GM23338 (cell line): Measurements from ENCODE around the gene LSM5. TPM values are rescaled to one million over a fixed set of nuclear protein-coding genes. Genes with fewer than 3 reads are reported as not detected.
A peak's percentile ranks its signal among the peaks of the same experiment; 100 is the strongest.

ENCODE experiments used
- ATAC-seq: fragments of 200-7000 bp; cut with Tn5 transposase; 3 replicates; pipeline ENCODE4 v1.9.1; 2020
- DNase-seq: peaks from one replicate; pipeline ENCODE4 v3.0.0-alpha.2; 2015; ENCODE audit warnings: low spot score
- H2AFZ ChIP-seq: fragments of 200-600 bp; sonication (generic); 2 replicates; pipeline ENCODE4 v1.8.0; 2016; ENCODE audit warnings: antibody characterized with exemption, mild to moderate bottlenecking, moderate library complexity
- H3F3A ChIP-seq: fragments of 200-600 bp; sonication (generic); replicated peaks from 2 replicates; pipeline ENCODE4 v1.8.0; 2017; ENCODE audit warnings: antibody characterized with exemption, mixed run types, low read depth
- H3K27ac ChIP-seq: fragments of 200-600 bp; sonication (generic); 2 replicates; pipeline ENCODE4 v1.6.1; 2016; ENCODE audit warnings: low read depth
- H3K27me3 ChIP-seq: fragments of 200-600 bp; sonication (generic); 2 replicates; pipeline ENCODE4 v1.8.0; 2016; ENCODE audit warnings: mild to moderate bottlenecking, mixed run types, moderate library complexity; ENCODE audit not compliant: insufficient read depth
- H3K36me3 ChIP-seq: fragments of 200-600 bp; sonication (generic); 2 replicates; pipeline ENCODE4 v1.8.0; 2016; ENCODE audit warnings: mild to moderate bottlenecking; ENCODE audit not compliant: insufficient read depth
- H3K4me1 ChIP-seq: fragments of 200-600 bp; sonication (generic); 2 replicates; pipeline ENCODE4 v1.8.0; 2016; ENCODE audit warnings: mild to moderate bottlenecking, moderate library complexity; ENCODE audit not compliant: insufficient read depth
- H3K4me2 ChIP-seq: fragments of 200-600 bp; sonication (generic); 2 replicates; pipeline ENCODE4 v1.7.1; 2017; ENCODE audit warnings: mixed run types
- H3K4me3 ChIP-seq: fragments of 200-600 bp; sonication (generic); 2 replicates; pipeline ENCODE4 v1.6.1; 2016; ENCODE audit warnings: mixed run types
- H3K79me2 ChIP-seq: fragments of 200-600 bp; sonication (generic); replicated peaks from 2 replicates; pipeline ENCODE4 v1.8.0; 2017; ENCODE audit warnings: mild to moderate bottlenecking; ENCODE audit not compliant: insufficient read depth
- H3K9me2 ChIP-seq: fragments of 200-600 bp; sonication (generic); 2 replicates; pipeline ENCODE4 v1.8.0; 2017; ENCODE audit not compliant: insufficient read depth
- H4K20me1 ChIP-seq: fragments of 200-600 bp; sonication (generic); replicated peaks from 2 replicates; pipeline ENCODE4 v1.8.0; 2017; ENCODE audit warnings: mild to moderate bottlenecking; ENCODE audit not compliant: insufficient read depth
- H3K27ac Mint-ChIP-seq: 2 replicates; pipeline ENCODE4 v1.8.0; 2020; ENCODE audit warnings: inconsistent platforms, mild to moderate bottlenecking, moderate library complexity, mixed read lengths
- H3K27me3 Mint-ChIP-seq: 3 replicates; pipeline ENCODE4 v1.8.0; 2022; ENCODE audit warnings: low read depth, mild to moderate bottlenecking, moderate library complexity, mixed read lengths, inconsistent platforms; ENCODE audit not compliant: insufficient read depth, poor library complexity
- H3K36me3 Mint-ChIP-seq: 3 replicates; pipeline ENCODE4 v1.8.0; 2021; ENCODE audit warnings: low read depth, mild to moderate bottlenecking, inconsistent platforms, moderate library complexity, mixed read lengths
- H3K4me1 Mint-ChIP-seq: 3 replicates; pipeline ENCODE4 v1.8.0; 2020; ENCODE audit warnings: mild to moderate bottlenecking, inconsistent platforms, mixed read lengths
- H3K4me3 Mint-ChIP-seq: 3 replicates; pipeline ENCODE4 v1.8.0; 2021; ENCODE audit warnings: moderate library complexity, mild to moderate bottlenecking, inconsistent platforms, mixed read lengths
- H3K9me3 Mint-ChIP-seq: 3 replicates; pipeline ENCODE4 v1.8.0; 2020; ENCODE audit warnings: moderate library complexity, mild to moderate bottlenecking, inconsistent platforms, mixed read lengths
- CTCF ChIP-seq, 2 experiments: fragments of 200-600 bp in 1 of 2; sonication (generic) in 1 of 2; conservative IDR thresholded peaks; 2 replicates each; pipeline versions ENCODE4 v1.5.1 to v1.6.1; 2016 to 2017; ENCODE audit warnings: antibody characterized with exemption in 2 of 2, low read depth in 2 of 2, mild to moderate bottlenecking in 2 of 2, moderate library complexity in 1 of 2
- EZH2 ChIP-seq: fragments of 200-600 bp; sonication (generic); IDR thresholded peaks from one replicate; pipeline ENCODE4 v1.8.0; 2017; ENCODE audit warnings: antibody characterized with exemption, mild to moderate bottlenecking, low read depth; ENCODE audit not compliant: unreplicated experiment
- EZH2phosphoT487 ChIP-seq: fragments of 200-600 bp; sonication (generic); IDR thresholded peaks from one replicate; pipeline ENCODE4 v1.8.1; 2018; ENCODE audit warnings: antibody characterized with exemption; ENCODE audit not compliant: unreplicated experiment
- NANOG ChIP-seq: IDR thresholded peaks from 2 replicates; pipeline ENCODE4 v1.6.1; 2016; ENCODE audit warnings: antibody characterized with exemption, borderline replicate concordance
- POLR2AphosphoS5 ChIP-seq: IDR thresholded peaks from 2 replicates; pipeline ENCODE4 v1.6.1; 2016; ENCODE audit warnings: antibody characterized with exemption, low read depth
- REST ChIP-seq: IDR thresholded peaks from one replicate; pipeline ENCODE4 v1.6.1; 2018; ENCODE audit warnings: antibody characterized with exemption; ENCODE audit not compliant: unreplicated experiment
- STAT1 ChIP-seq: IDR thresholded peaks from one replicate; pipeline ENCODE4 v1.6.1; 2016; ENCODE audit warnings: antibody characterized with exemption; ENCODE audit not compliant: unreplicated experiment
- ZNF114 ChIP-seq: fragments of 250-450 bp; sonication (Bioruptor Pico); IDR thresholded peaks from 2 replicates; pipeline ENCODE4 v1.5.0; 2020; ENCODE audit warnings: mild to moderate bottlenecking, moderate library complexity
- ZNF331 ChIP-seq: fragments of 250-450 bp; sonication (Bioruptor Pico); IDR thresholded peaks from 2 replicates; pipeline ENCODE4 v1.5.0; 2020; ENCODE audit warnings: low read depth, mild to moderate bottlenecking, moderate library complexity
- polyA plus RNA-seq: library from polyadenylated mRNA; unstranded; fragments of >200 nt; fragmentation: Nextera tagmentation; extraction: Ambion mirVana; gene quantifications from 2 replicates; pipeline ENCODE4 v1.2.1, GENCODE V29; 2016
- total RNA-seq: library from RNA; depleted of rRNA; stranded (reverse); fragments of >200 nt; shearing (Covaris generic); gene quantifications from 2 replicates; pipeline ENCODE4 v1.2.3, GENCODE V29; 2014
- TF ChIP-seq, protein P1 (sequence below): fragments of 250-450 bp; sonication (Bioruptor Pico); IDR thresholded peaks from 2 replicates; pipeline ENCODE4 v1.5.0; 2020; ENCODE audit warnings: mild to moderate bottlenecking, moderate library complexity

The LSM5 gene
- total and polyA plus RNA-seq, 2 experiments from 2014 or later, result 56.6 to 469 TPM

DNA sequence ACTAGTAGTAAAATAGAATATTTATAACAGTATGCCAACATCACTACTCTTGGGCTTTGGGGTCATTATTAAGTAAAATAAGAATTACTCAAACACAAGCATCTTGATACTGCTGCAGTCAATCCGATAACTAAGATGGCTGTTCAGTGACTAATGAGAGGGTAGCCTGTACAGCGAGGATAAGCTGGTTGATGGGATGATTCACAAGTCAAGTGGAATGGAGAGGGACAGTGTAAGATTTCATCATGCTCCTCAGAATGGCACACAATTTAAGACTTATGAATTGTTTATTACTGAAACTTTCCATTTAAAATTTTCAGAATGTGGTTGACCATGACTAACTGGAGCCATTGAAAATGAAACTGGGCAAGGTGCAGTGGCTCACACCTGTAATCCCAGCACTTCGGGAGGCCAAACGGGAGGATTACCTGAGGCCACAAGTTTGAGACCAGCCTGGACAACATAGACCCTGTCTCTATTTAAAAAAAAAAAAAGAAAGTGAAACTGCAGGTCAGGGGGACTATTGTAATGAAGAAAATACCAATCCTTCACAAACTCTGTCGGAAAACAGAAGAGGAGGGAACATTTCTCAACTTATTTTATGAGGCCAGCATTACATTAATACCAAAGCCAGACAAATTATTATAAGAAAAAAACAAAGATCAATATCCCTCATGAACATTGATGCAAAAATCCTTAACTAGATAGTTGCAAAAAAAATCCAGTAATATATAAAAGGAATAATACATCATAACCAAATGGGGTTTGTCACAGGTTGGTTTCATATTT lies 16.3 kb upstream of the LSM5 start:
- no peak for TF ChIP-seq REST
- TF ChIP-seq ZNF331 (CRISPR knock-in tag), result no peak
- no peak for TF ChIP-seq EZH2phosphoT487
- no peak for TF ChIP-seq CTCF (conservative IDR thresholded peaks at IDR 0.05; ENCODE audit: low read depth in 2 of 2)
- TF ChIP-seq ZNF114 (CRISPR knock-in tag), result no peak
- TF ChIP-seq POLR2AphosphoS5, result no peak
- DNase-seq, result no peak
- no peak for ATAC-seq
- peaks cover 13% of the 10 kb centered on the region; the same call in 1 of the 2 replicates for H3K4me1 ChIP-seq
- peaks cover 10% of the 10 kb centered on the region; the same call in 1 of the 2 replicates for H4K20me1 ChIP-seq
- H3F3A ChIP-seq, result no peaks in the 10 kb centered on the region
- no peak overlapping the region for H2AFZ ChIP-seq
- peaks cover 3% of the 10 kb centered on the region for H3K27me3 Mint-ChIP-seq
- no peaks in the 10 kb centered on the region; the same call in 1 of the 2 replicates for H3K9me2 ChIP-seq
- no peak overlapping the region for H3K4me3 Mint-ChIP-seq
- H3K4me3 ChIP-seq, result no peak overlapping the region
- peaks cover 85% of the 10 kb centered on the region for H3K79me2 ChIP-seq
- H3K4me1 Mint-ChIP-seq, result peaks cover 10% of the 10 kb centered on the region
- no peaks in the 10 kb centered on the region for H3K9me3 Mint-ChIP-seq
- peak overlapping the region; percentile 24; the same call in 1 of the 2 replicates for H3K27ac Mint-ChIP-seq
- peaks cover 34% of the 10 kb centered on the region for H3K36me3 Mint-ChIP-seq
- H3K27ac ChIP-seq, result no peak overlapping the region
- H3K27me3 ChIP-seq, result no peaks in the 10 kb centered on the region
- H3K36me3 ChIP-seq, result no peaks in the 10 kb centered on the region
- no peak overlapping the region for H3K4me2 ChIP-seq

DNA sequence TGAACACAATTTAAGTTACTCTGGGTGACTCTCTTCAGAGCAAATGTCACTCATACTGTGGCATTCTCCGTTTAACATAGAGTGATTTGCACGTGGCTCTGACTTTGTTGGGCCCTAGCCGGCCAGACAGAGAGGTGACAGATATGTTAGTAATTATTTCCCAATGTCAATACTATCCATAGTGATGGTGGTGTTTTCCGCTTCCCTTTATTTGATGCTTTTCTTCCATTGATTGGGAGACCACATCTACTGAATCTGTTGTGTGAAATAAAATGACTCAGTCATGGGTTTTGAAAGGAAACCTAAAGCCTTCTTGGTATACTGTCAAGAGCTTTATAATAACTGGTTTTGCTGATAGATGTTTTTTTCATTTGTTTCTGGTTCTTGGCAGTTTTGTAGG lies 12.5 kb upstream of the LSM5 start:
- Histone ChIP-seq H3K4me1 (peaks cover 23% of the 10 kb centered on the region), H2AFZ (no peak overlapping the region), H3F3A (no peaks in the 10 kb centered on the region), H3K4me3 (no peak overlapping the region), H3K79me2 (peaks cover 99% of the 10 kb centered on the region), H3K4me2 (no peak overlapping the region), H3K27me3 (no peaks in the 10 kb centered on the region), H3K9me2 (no peaks in the 10 kb centered on the region), H3K27ac (no peak overlapping the region), H3K36me3 (no peaks in the 10 kb centered on the region), H4K20me1 (peaks cover 15% of the 10 kb centered on the region; the same call in 1 of the 2 replicates)
- Mint-ChIP-seq H3K4me3 (no peak overlapping the region), H3K27ac (no peak overlapping the region), H3K9me3 (peaks cover 7% of the 10 kb centered on the region; the same call in 2 of the 3 replicates), H3K36me3 (peaks cover 26% of the 10 kb centered on the region), H3K27me3 (peaks cover 2% of the 10 kb centered on the region), H3K4me1 (peaks cover 19% of the 10 kb centered on the region)
- no peak for DNase-seq
- no peak for ATAC-seq
- TF ChIP-seq NANOG (no peak), ZNF331 (CRISPR knock-in tag) (no peak), STAT1 (no peak), EZH2 (no peak)
- TF ChIP-seq, protein P1, sequence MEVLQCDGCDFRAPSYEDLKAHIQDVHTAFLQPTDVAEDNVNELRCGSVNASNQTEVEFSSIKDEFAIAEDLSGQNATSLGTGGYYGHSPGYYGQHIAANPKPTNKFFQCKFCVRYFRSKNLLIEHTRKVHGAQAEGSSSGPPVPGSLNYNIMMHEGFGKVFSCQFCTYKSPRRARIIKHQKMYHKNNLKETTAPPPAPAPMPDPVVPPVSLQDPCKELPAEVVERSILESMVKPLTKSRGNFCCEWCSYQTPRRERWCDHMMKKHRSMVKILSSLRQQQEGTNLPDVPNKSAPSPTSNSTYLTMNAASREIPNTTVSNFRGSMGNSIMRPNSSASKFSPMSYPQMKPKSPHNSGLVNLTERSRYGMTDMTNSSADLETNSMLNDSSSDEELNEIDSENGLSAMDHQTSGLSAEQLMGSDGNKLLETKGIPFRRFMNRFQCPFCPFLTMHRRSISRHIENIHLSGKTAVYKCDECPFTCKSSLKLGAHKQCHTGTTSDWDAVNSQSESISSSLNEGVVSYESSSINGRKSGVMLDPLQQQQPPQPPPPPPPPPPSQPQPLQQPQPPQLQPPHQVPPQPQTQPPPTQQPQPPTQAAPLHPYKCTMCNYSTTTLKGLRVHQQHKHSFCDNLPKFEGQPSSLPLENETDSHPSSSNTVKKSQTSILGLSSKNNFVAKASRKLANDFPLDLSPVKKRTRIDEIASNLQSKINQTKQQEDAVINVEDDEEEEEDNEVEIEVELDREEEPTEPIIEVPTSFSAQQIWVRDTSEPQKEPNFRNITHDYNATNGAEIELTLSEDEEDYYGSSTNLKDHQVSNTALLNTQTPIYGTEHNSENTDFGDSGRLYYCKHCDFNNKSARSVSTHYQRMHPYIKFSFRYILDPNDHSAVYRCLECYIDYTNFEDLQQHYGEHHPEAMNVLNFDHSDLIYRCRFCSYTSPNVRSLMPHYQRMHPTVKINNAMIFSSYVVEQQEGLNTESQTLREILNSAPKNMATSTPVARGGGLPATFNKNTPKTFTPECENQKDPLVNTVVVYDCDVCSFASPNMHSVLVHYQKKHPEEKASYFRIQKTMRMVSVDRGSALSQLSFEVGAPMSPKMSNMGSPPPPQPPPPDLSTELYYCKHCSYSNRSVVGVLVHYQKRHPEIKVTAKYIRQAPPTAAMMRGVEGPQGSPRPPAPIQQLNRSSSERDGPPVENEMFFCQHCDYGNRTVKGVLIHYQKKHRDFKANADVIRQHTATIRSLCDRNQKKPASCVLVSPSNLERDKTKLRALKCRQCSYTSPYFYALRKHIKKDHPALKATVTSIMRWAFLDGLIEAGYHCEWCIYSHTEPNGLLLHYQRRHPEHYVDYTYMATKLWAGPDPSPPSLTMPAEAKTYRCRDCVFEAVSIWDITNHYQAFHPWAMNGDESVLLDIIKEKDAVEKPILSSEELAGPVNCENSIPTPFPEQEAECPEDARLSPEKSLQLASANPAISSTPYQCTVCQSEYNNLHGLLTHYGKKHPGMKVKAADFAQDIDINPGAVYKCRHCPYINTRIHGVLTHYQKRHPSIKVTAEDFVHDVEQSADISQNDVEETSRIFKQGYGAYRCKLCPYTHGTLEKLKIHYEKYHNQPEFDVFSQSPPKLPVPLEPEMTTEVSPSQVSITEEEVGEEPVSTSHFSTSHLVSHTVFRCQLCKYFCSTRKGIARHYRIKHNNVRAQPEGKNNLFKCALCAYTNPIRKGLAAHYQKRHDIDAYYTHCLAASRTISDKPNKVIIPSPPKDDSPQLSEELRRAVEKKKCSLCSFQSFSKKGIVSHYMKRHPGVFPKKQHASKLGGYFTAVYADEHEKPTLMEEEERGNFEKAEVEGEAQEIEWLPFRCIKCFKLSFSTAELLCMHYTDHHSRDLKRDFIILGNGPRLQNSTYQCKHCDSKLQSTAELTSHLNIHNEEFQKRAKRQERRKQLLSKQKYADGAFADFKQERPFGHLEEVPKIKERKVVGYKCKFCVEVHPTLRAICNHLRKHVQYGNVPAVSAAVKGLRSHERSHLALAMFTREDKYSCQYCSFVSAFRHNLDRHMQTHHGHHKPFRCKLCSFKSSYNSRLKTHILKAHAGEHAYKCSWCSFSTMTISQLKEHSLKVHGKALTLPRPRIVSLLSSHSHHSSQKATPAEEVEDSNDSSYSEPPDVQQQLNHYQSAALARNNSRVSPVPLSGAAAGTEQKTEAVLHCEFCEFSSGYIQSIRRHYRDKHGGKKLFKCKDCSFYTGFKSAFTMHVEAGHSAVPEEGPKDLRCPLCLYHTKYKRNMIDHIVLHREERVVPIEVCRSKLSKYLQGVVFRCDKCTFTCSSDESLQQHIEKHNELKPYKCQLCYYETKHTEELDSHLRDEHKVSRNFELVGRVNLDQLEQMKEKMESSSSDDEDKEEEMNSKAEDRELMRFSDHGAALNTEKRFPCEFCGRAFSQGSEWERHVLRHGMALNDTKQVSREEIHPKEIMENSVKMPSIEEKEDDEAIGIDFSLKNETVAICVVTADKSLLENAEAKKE, result no peak
